Liver (tissue), 3 donors: ENCODE data around the gene IFT74.

Experiments
- CTCF ChIP-seq: fragments of 150-350 bp; IDR thresholded peaks from 2 replicates; pipeline ENCODE4 v1.5.1; 2017; ENCODE audit warnings: improper control_type of control experiment, low read depth, low read length; ENCODE audit not compliant: missing input control
- FOXA1 ChIP-seq: IDR thresholded peaks from 2 replicates; pipeline ENCODE4 v1.6.1; 2016; ENCODE audit warnings: antibody characterized with exemption
- GABPA ChIP-seq, 2 donors: IDR thresholded peaks in 1 of 2; conservative IDR thresholded peaks in 1 of 2; 2 replicates each; pipeline ENCODE4 v1.6.1; 2016; ENCODE audit warnings: antibody characterized with exemption in 2 of 2, mild to moderate bottlenecking in 1 of 2, moderate library complexity in 1 of 2
- HNF4G ChIP-seq: IDR thresholded peaks from 2 replicates; pipeline ENCODE4 v1.6.1; 2016; ENCODE audit warnings: antibody characterized with exemption
- REST ChIP-seq: IDR thresholded peaks from 2 replicates; pipeline ENCODE4 v1.6.1; 2016; ENCODE audit warnings: antibody characterized with exemption, mild to moderate bottlenecking
- donor health status: healthy.
- donor health status: healthy.

- TF ChIP-seq GABPA (IDR thresholded peaks at IDR 0.05 in 1 of 2, conservative IDR thresholded peaks at IDR 0.05 in 1 of 2): no peak
- TF ChIP-seq REST: no peak
- TF ChIP-seq CTCF: no peak
- TF ChIP-seq FOXA1: no peak
- TF ChIP-seq HNF4G: no peak
Measured at GRCh38 chr9:27059907-27060306, 103.7 kb downstream of the IFT74 start.
